DND-41 (cell line): ENCODE measurements around the gene ANXA1.

Source experiments
- CTCF ChIP-seq: IDR thresholded peaks from 2 replicates; pipeline ENCODE4 v1.5.1; 2012; ENCODE audit warnings: borderline replicate concordance, low read length, moderate library complexity, mild to moderate bottlenecking; ENCODE audit not compliant: poor library complexity, severe bottlenecking; ENCODE audit errors: extremely low read depth
- EZH2 ChIP-seq: IDR thresholded peaks from 3 replicates; pipeline ENCODE4 v1.6.1; 2012; ENCODE audit warnings: borderline replicate concordance, low read depth, mild to moderate bottlenecking, moderate library complexity, low read length, inconsistent platforms; ENCODE audit not compliant: severe bottlenecking

- no peak for TF ChIP-seq CTCF
- TF ChIP-seq EZH2 = no peak
Observed at GRCh38 chr9:73133022-73133651, 18.5 kb upstream of the ANXA1 start.
